ENCODE data around the gene RAB5A.

- no peak for TF ChIP-seq CTCF (IDR thresholded peaks at IDR 0.05; ENCODE audit: insufficient read depth, low read length)
- TF ChIP-seq REST (IDR thresholded peaks at IDR 0.05; ENCODE audit: insufficient replicate concordance, low read depth): no peak
Observed at GRCh38 chr3:19994796-19995195, 47.9 kb downstream of the RAB5A start.
